ENCODE results near the gene IGF2R. TPM values are rescaled to one million over a fixed set of nuclear protein-coding genes. Genes with fewer than 3 reads are reported as not detected.
"Not testable (repeated sequence)": the region's sequence is repeated elsewhere in the genome, so short reads cannot be mapped to it uniquely, and the experiment has no call there.

Gene IGF2R
- total RNA-seq, 2 donors from 2014 or later: 60.3 to 91.3 TPM

DNA sequence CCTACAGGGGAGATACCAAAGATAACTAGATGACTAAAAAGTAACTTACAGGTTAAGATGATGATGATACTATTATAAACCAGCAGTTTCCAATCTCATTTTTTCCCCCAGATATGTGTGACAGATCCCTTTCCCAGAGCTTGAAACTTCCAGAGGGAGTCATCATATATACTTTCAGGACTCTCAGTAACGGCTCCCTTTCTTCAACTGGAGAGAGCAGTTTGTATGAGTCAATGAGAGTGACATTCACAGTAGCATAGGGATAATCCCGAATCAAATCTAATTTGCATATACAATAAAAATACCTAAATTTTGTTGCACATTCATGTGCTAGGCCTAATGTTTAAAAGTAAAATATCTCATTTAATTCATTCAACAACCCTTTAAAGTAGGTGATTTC is 29.7 kb downstream of the IGF2R start:
- 84% methylated on average over 2 of the region's 2 CpGs for WGBS
- Histone ChIP-seq H3K27me3 (replicated peaks; ENCODE audit: insufficient read depth) (no peaks in the 10 kb centered on the region), H3K4me1 (replicated peaks) (no peaks in the 10 kb centered on the region), H3K27ac (no peak overlapping the region), H3K36me3 (no peaks in the 10 kb centered on the region), H3K4me3 (no peak overlapping the region), H3K9me3 (no peaks in the 10 kb centered on the region)
- TF ChIP-seq POLR2AphosphoS5 (IDR thresholded peaks at IDR 0.05): no peak
- TF ChIP-seq, protein P1, sequence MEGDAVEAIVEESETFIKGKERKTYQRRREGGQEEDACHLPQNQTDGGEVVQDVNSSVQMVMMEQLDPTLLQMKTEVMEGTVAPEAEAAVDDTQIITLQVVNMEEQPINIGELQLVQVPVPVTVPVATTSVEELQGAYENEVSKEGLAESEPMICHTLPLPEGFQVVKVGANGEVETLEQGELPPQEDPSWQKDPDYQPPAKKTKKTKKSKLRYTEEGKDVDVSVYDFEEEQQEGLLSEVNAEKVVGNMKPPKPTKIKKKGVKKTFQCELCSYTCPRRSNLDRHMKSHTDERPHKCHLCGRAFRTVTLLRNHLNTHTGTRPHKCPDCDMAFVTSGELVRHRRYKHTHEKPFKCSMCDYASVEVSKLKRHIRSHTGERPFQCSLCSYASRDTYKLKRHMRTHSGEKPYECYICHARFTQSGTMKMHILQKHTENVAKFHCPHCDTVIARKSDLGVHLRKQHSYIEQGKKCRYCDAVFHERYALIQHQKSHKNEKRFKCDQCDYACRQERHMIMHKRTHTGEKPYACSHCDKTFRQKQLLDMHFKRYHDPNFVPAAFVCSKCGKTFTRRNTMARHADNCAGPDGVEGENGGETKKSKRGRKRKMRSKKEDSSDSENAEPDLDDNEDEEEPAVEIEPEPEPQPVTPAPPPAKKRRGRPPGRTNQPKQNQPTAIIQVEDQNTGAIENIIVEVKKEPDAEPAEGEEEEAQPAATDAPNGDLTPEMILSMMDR (IDR thresholded peaks at IDR 0.05): no peak
- TF ChIP-seq POLR2A (IDR thresholded peaks at IDR 0.05): no peak
- DNase-seq (ENCODE audit: low spot score): no peak
- intact Hi-C loops (cut with DNase I): no loop called here

DNA sequence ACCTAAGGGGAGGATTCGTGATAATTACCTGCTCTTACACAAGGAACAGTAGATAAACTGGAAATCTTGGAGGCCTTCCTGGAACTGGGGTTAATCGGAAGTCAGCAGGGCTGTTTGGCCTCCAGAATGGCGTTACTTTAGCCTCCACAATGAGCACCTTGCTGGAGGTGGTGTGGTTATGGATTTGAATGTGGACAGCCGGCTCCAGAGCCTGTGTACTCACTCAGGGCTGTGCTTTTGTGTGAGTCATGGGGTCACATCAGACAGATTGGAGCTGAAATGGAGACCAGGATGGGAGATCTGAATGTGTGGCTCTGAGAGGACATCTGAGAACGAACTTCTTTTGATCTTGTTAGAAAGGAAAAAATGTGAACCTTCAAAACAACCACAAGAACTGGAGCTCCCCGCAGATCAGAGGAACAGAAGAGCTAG is 30.4 kb downstream of the IGF2R start:
- 96% methylated on average over 6 of the region's 6 CpGs for WGBS

GRCh38 chr6:160000280-160000704 is 31.4 kb downstream of the IGF2R start:
- Histone ChIP-seq H3K27ac (no peak overlapping the region), H3K36me3 (no peaks in the 10 kb centered on the region), H3K4me3 (no peak overlapping the region), H3K27me3 (replicated peaks; ENCODE audit: insufficient read depth) (no peaks in the 10 kb centered on the region), H3K4me1 (replicated peaks) (no peaks in the 10 kb centered on the region), H3K9me3 (no peaks in the 10 kb centered on the region)
- DNase-seq (ENCODE audit: low spot score): no peak
- WGBS: 85% methylated on average over 8 of the region's 8 CpGs
- intact Hi-C loops (cut with DNase I): no loop called here
- TF ChIP-seq, protein P1 (IDR thresholded peaks at IDR 0.05): no peak
- no peak for TF ChIP-seq POLR2A (IDR thresholded peaks at IDR 0.05)
- no peak for TF ChIP-seq POLR2AphosphoS5 (IDR thresholded peaks at IDR 0.05)

More for the DNA sequence above, 30.4 kb downstream of the IGF2R start:
- no peaks in the 10 kb centered on the region for H3K27me3 ChIP-seq (replicated peaks; ENCODE audit: insufficient read depth)
- no peaks in the 10 kb centered on the region for H3K36me3 ChIP-seq
- no peak overlapping the region for H3K4me3 ChIP-seq
- no peaks in the 10 kb centered on the region for H3K4me1 ChIP-seq (replicated peaks)
- H3K9me3 ChIP-seq: no peaks in the 10 kb centered on the region
- DNase-seq (ENCODE audit: low spot score): no peak
- no peak overlapping the region for H3K27ac ChIP-seq
- intact Hi-C loops (cut with DNase I): no loop called here
- TF ChIP-seq POLR2A (IDR thresholded peaks at IDR 0.05) (no peak), POLR2AphosphoS5 (IDR thresholded peaks at IDR 0.05) (no peak)
- TF ChIP-seq, protein P1 (IDR thresholded peaks at IDR 0.05): no peak

DNA sequence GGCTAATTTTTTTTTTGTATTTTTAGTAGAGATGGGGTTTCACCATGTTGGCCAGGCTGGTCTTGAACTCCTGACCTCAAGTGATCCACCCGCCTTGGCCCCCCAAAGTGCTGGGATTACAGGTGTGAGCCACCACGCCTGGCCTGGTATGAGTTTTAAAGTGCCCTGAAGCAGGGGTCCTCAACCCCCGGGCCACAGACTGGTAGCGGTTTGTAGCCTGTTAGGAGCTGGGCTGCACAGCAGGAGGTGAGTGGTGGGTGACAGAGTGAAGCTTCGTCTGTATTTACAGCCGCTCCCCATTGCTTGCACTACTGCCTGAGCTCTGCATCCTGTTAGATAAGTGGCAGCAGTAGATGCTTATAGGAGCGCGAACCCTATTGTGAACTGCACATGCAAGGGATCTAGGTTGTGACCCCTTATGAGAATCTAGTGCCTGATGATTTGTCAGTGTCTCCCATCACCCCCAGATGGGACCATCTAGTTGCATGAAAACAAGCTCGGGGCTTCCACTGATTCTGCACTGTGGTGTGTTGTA is 32.1 kb downstream of the IGF2R start:
- H3K36me3 ChIP-seq; DNase-seq (ENCODE audit: low spot score); H3K27ac ChIP-seq; H3K4me1 ChIP-seq (replicated peaks); H3K9me3 ChIP-seq; H3K27me3 ChIP-seq (replicated peaks; ENCODE audit: insufficient read depth); intact Hi-C loops (cut with DNase I); H3K4me3 ChIP-seq: not testable (repeated sequence)
- whole genome bisulfite sequencing: 86% methylated on average over 9 of the region's 9 CpGs

GRCh38 chr6:160002882-160003281 is 34.0 kb downstream of the IGF2R start:
- Histone ChIP-seq H3K9me3 (no peaks in the 10 kb centered on the region), H3K4me3 (no peak overlapping the region), H3K4me1 (replicated peaks) (no peaks in the 10 kb centered on the region), H3K27me3 (replicated peaks; ENCODE audit: insufficient read depth) (no peaks in the 10 kb centered on the region), H3K36me3 (no peaks in the 10 kb centered on the region), H3K27ac (no peak overlapping the region)
- no peak for DNase-seq (ENCODE audit: low spot score)
- intact Hi-C loops (cut with DNase I): no loop called here
- TF ChIP-seq POLR2AphosphoS5 (IDR thresholded peaks at IDR 0.05): no peak
- TF ChIP-seq, protein P1 (IDR thresholded peaks at IDR 0.05): no peak
- TF ChIP-seq POLR2A (IDR thresholded peaks at IDR 0.05): no peak
- 44% methylated on average over 2 of the region's 2 CpGs for WGBS
